HK-2 (cell line): ENCODE measurements around the gene EBF3.

ENCODE experiments used
- DNase-seq: peaks from one replicate; pipeline ENCODE4 v3.0.0-alpha.2; 2018; ENCODE audit not compliant: unreplicated experiment

Gene EBF3

GRCh38 chr10:129959544-129960480 is 4.3 kb downstream of the EBF3 start:
- no peak for DNase-seq

- no peak for DNase-seq
These were observed 5.2 kb downstream of the EBF3 start for GRCh38 chr10:129958629-129959543.

GRCh38 chr10:129958148-129958628 is 5.9 kb downstream of the EBF3 start:
- no peak for DNase-seq

GRCh38 chr10:129956876-129957673 is 7.0 kb downstream of the EBF3 start:
- DNase-seq: no peak

GRCh38 chr10:129956286-129956670 is 7.8 kb downstream of the EBF3 start:
- no peak for DNase-seq

GRCh38 chr10:129955601-129956285 is 8.3 kb downstream of the EBF3 start:
- no peak for DNase-seq

- no peak for DNase-seq
These were observed 9.4 kb downstream of the EBF3 start for GRCh38 chr10:129954492-129955315.

- DNase-seq: no peak
These were observed 10.7 kb downstream of the EBF3 start for GRCh38 chr10:129953119-129954051.

- no peak for DNase-seq
These were observed 11.5 kb downstream of the EBF3 start for GRCh38 chr10:129952378-129953118.

GRCh38 chr10:129951970-129952265 is 12.2 kb downstream of the EBF3 start:
- DNase-seq: no peak

- DNase-seq: no peak
These were observed 12.7 kb downstream of the EBF3 start for GRCh38 chr10:129951101-129951969.

GRCh38 chr10:129950676-129951075 is 13.4 kb downstream of the EBF3 start:
- no peak for DNase-seq

- no peak for DNase-seq
These were observed 14.2 kb downstream of the EBF3 start for GRCh38 chr10:129949891-129950291.

GRCh38 chr10:129949411-129949810 is 14.7 kb downstream of the EBF3 start:
- no peak for DNase-seq

- no peak for DNase-seq
These were observed 17.2 kb downstream of the EBF3 start for GRCh38 chr10:129946859-129947258.

GRCh38 chr10:129945941-129946760 is 17.9 kb downstream of the EBF3 start:
- no peak for DNase-seq

- no peak for DNase-seq
These were observed 18.5 kb downstream of the EBF3 start for GRCh38 chr10:129945526-129945925.
